Measurements from ENCODE around the gene B9D2.

The B9D2 gene

DNA sequence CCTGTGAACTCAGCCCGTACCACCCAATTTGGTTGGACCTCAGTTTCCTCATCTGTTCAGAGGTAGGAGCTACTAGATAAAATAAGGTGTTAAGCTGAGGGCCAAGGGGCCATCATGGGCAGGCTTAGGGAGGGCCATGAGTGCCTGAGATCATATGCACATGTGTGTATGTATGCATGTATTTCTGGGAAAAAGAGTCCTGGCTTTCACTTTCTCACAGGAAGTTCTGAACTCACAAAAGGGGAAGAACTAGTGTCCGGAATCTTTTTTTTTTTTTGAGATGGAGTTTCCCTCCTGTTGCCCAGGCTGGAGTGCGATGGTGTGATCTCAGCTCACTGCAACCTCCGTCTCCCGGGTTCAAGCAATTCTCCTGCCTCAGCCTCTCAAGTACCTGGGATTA, 29.2 kb downstream of the B9D2 start:
- no peaks in the 10 kb centered on the region for H3K9me3 ChIP-seq (ENCODE audit: control insufficient read depth, insufficient read depth, low read depth, low read length)
- CTCF ChIA-PET = interaction anchor here (0.8 kb wide), 1 partner anchor 43 kb away, joined by 3 read pairs; no protein-coding TSS in a partner anchor
- H3K4me1 ChIP-seq (ENCODE audit: control insufficient read depth, insufficient read depth, low read length) = no peaks in the 10 kb centered on the region
- peaks cover 44 to 45% of the 10 kb centered on the region in 2 experiments for H3K36me3 ChIP-seq (ENCODE audit: control insufficient read depth in 2 of 2, insufficient read depth in 1 of 2, low read length in 2 of 2)
- H3K4me3 ChIP-seq (ENCODE audit: low read depth, low read length) = no peak overlapping the region
- no peak for TF ChIP-seq GLI4 (tag by site-specific recombination; IDR thresholded peaks at IDR 0.05)
- TF ChIP-seq ZEB2 (tag by site-specific recombination; IDR thresholded peaks at IDR 0.05) = no peak
- TF ChIP-seq ZNF223 (tag by site-specific recombination; IDR thresholded peaks at IDR 0.05) = no peak
- TF ChIP-seq, protein P1, sequence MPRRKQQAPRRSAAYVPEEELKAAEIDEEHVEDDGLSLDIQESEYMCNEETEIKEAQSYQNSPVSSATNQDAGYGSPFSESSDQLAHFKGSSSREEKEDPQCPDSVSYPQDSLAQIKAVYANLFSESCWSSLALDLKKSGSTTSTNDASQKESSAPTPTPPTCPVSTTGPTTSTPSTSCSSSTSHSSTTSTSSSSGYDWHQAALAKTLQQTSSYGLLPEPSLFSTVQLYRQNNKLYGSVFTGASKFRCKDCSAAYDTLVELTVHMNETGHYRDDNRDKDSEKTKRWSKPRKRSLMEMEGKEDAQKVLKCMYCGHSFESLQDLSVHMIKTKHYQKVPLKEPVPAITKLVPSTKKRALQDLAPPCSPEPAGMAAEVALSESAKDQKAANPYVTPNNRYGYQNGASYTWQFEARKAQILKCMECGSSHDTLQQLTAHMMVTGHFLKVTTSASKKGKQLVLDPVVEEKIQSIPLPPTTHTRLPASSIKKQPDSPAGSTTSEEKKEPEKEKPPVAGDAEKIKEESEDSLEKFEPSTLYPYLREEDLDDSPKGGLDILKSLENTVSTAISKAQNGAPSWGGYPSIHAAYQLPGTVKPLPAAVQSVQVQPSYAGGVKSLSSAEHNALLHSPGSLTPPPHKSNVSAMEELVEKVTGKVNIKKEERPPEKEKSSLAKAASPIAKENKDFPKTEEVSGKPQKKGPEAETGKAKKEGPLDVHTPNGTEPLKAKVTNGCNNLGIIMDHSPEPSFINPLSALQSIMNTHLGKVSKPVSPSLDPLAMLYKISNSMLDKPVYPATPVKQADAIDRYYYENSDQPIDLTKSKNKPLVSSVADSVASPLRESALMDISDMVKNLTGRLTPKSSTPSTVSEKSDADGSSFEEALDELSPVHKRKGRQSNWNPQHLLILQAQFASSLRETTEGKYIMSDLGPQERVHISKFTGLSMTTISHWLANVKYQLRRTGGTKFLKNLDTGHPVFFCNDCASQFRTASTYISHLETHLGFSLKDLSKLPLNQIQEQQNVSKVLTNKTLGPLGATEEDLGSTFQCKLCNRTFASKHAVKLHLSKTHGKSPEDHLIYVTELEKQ (tag by site-specific recombination; IDR thresholded peaks at IDR 0.05; ENCODE audit: borderline replicate concordance) = no peak
- no peak for TF ChIP-seq ZNF112 (tag by site-specific recombination; IDR thresholded peaks at IDR 0.05)
- no peak for TF ChIP-seq MZF1 (tag by site-specific recombination; IDR thresholded peaks at IDR 0.05; ENCODE audit: borderline replicate concordance)
- no peak for TF ChIP-seq ZNF37A (tag by site-specific recombination; IDR thresholded peaks at IDR 0.05)
- no peak for TF ChIP-seq WT1 (tag by site-specific recombination; IDR thresholded peaks at IDR 0.05)
- TF ChIP-seq ZNF501 (tag by site-specific recombination; IDR thresholded peaks at IDR 0.05) = no peak
- TF ChIP-seq, protein P2, sequence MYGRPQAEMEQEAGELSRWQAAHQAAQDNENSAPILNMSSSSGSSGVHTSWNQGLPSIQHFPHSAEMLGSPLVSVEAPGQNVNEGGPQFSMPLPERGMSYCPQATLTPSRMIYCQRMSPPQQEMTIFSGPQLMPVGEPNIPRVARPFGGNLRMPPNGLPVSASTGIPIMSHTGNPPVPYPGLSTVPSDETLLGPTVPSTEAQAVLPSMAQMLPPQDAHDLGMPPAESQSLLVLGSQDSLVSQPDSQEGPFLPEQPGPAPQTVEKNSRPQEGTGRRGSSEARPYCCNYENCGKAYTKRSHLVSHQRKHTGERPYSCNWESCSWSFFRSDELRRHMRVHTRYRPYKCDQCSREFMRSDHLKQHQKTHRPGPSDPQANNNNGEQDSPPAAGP (tag by site-specific recombination; IDR thresholded peaks at IDR 0.05) = no peak
- TF ChIP-seq, protein P3, sequence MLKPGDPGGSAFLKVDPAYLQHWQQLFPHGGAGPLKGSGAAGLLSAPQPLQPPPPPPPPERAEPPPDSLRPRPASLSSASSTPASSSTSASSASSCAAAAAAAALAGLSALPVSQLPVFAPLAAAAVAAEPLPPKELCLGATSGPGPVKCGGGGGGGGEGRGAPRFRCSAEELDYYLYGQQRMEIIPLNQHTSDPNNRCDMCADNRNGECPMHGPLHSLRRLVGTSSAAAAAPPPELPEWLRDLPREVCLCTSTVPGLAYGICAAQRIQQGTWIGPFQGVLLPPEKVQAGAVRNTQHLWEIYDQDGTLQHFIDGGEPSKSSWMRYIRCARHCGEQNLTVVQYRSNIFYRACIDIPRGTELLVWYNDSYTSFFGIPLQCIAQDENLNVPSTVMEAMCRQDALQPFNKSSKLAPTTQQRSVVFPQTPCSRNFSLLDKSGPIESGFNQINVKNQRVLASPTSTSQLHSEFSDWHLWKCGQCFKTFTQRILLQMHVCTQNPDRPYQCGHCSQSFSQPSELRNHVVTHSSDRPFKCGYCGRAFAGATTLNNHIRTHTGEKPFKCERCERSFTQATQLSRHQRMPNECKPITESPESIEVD (tag by site-specific recombination; IDR thresholded peaks at IDR 0.05) = no peak
- no peak for TF ChIP-seq ZIC2 (tag by site-specific recombination; IDR thresholded peaks at IDR 0.05)
- no peak for TF ChIP-seq ZNF202 (tag by site-specific recombination; IDR thresholded peaks at IDR 0.05; ENCODE audit: borderline replicate concordance)
- TF ChIP-seq, protein P4, sequence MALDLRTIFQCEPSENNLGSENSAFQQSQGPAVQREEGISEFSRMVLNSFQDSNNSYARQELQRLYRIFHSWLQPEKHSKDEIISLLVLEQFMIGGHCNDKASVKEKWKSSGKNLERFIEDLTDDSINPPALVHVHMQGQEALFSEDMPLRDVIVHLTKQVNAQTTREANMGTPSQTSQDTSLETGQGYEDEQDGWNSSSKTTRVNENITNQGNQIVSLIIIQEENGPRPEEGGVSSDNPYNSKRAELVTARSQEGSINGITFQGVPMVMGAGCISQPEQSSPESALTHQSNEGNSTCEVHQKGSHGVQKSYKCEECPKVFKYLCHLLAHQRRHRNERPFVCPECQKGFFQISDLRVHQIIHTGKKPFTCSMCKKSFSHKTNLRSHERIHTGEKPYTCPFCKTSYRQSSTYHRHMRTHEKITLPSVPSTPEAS (tag by site-specific recombination; IDR thresholded peaks at IDR 0.05) = no peak
- no peak for TF ChIP-seq ZNF792 (tag by site-specific recombination; IDR thresholded peaks at IDR 0.05)
- TF ChIP-seq, protein P5, sequence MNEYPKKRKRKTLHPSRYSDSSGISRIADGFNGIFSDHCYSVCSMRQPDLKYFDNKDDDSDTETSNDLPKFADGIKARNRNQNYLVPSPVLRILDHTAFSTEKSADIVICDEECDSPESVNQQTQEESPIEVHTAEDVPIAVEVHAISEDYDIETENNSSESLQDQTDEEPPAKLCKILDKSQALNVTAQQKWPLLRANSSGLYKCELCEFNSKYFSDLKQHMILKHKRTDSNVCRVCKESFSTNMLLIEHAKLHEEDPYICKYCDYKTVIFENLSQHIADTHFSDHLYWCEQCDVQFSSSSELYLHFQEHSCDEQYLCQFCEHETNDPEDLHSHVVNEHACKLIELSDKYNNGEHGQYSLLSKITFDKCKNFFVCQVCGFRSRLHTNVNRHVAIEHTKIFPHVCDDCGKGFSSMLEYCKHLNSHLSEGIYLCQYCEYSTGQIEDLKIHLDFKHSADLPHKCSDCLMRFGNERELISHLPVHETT (tag by site-specific recombination; IDR thresholded peaks at IDR 0.05) = no peak
- POLR2A ChIA-PET = interaction anchor here (0.7 to 1.4 kb wide), 3 partner anchors 18 to 221 kb away, joined by 3 read pairs; partner anchors contain the start of gene CYP2F1
- H3K27ac ChIP-seq (ENCODE audit: extremely low read depth, low read depth, low read length) = no peak overlapping the region

DNA sequence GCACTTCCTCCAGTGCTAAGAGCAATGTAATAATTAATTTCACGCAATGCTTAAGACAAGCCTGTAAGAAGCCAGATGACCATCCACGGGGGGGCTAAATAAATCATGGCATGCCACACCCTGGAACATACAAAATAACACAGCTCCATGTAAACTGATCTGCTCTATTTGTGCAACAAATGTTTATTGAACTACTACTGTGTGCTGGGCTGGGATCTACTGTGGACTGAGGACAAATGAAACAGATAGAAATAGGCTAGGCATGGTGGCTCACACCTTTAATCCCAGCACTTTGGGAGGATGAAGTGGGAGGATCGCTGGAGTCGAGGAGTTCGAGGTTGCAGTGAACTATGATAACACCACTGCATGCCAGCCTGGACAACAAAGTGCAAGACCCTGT, 31.5 kb downstream of the B9D2 start:
- Histone ChIP-seq H3K36me3 (ENCODE audit: control insufficient read depth in 2 of 2, insufficient read depth in 1 of 2, low read length in 2 of 2) (peaks cover 30 to 49% of the 10 kb centered on the region in 2 experiments), H3K27ac (ENCODE audit: extremely low read depth, low read depth, low read length) (no peak overlapping the region), H3K4me3 (ENCODE audit: low read depth, low read length) (no peak overlapping the region), H3K9me3 (ENCODE audit: control insufficient read depth, insufficient read depth, low read depth, low read length) (no peaks in the 10 kb centered on the region), H3K4me1 (ENCODE audit: control insufficient read depth, insufficient read depth, low read length) (no peaks in the 10 kb centered on the region)
- POLR2A ChIA-PET = interaction anchor here (0.6 to 1.3 kb wide), 3 partner anchors 14 to 351 kb away, joined by 3 to 6 read pairs (median 5); no protein-coding TSS in a partner anchor
- TF ChIP-seq, protein P6, sequence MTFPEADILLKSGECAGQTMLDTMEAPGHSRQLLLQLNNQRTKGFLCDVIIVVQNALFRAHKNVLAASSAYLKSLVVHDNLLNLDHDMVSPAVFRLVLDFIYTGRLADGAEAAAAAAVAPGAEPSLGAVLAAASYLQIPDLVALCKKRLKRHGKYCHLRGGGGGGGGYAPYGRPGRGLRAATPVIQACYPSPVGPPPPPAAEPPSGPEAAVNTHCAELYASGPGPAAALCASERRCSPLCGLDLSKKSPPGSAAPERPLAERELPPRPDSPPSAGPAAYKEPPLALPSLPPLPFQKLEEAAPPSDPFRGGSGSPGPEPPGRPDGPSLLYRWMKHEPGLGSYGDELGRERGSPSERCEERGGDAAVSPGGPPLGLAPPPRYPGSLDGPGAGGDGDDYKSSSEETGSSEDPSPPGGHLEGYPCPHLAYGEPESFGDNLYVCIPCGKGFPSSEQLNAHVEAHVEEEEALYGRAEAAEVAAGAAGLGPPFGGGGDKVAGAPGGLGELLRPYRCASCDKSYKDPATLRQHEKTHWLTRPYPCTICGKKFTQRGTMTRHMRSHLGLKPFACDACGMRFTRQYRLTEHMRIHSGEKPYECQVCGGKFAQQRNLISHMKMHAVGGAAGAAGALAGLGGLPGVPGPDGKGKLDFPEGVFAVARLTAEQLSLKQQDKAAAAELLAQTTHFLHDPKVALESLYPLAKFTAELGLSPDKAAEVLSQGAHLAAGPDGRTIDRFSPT (tag by site-specific recombination; IDR thresholded peaks at IDR 0.05) = no peak
- TF ChIP-seq ZNF664 (tag by site-specific recombination; IDR thresholded peaks at IDR 0.05) = peak; percentile 94
- CTCF ChIA-PET = interaction anchor here (0.7 to 1.6 kb wide), 4 partner anchors 10 to 138 kb away, joined by 3 read pairs; partner anchors contain the start of gene TGFB1
